GM19372 (cell line): ENCODE measurements around the gene BMF.

Source experiments
- ATAC-seq: cut with Tn5 transposase; IDR thresholded peaks from one replicate; pipeline ENCODE4 v1.9.1; 2021; ENCODE audit warnings: mild to moderate bottlenecking, low read depth, moderate library complexity; ENCODE audit not compliant: unreplicated experiment

BMF gene

DNA sequence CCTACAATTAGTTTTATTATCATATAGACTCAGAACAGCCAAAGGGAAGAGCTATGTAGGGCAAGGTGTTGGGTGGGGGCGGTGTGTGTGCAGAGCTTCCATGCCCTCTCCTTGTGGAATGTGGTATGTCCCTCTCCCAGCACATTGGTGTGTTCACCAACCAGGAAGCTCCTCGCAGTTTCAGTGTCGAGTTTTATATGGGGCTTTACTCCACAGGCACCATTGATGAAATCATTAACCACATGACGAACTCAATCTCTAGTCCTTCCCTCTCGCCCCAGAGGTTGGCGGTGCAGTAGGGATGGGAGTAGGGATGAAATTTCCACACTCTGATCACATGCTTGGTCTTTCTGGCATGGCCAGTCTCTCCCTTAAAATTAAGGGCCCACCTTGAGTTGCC lies 56.1 kb downstream of the BMF start:
- ATAC-seq: no peak

GRCh38 chr15:40051616-40052415 lies 56.9 kb downstream of the BMF start:
- ATAC-seq: no peak

- no peak for ATAC-seq
Observed at GRCh38 chr15:40050788-40051470, 57.8 kb downstream of the BMF start.

DNA sequence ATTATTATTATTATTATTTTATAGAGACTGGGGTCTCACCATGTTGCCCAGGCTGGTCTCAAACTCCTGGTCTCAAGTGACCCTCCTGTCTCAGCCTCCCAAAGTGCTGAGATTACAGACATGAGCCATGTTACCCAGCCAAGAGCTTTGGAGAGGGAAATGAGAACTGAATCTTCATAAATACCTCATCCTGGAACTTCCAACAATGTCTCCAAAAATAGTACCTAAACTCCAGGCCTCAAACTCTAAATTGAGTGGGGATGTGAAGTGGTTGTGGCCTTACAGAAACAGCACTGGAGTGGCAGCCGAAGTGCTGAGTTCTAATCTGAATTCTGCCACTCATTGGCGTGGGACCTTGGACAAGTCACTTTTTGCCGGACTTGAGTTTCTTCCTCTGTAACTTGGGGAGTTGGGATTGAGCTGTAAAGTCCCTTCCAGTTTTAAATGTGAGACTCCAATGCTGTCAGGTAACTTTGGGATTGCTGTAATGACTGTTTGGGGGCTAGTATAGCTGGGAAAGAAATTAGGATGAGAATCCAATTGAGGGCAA lies 59.7 kb downstream of the BMF start:
- no peak for ATAC-seq

- no peak for ATAC-seq
Observed at GRCh38 chr15:40048211-40048792, 60.4 kb downstream of the BMF start.

GRCh38 chr15:40047415-40048210 lies 61.1 kb downstream of the BMF start:
- ATAC-seq: no peak

GRCh38 chr15:40046721-40047414 lies 61.8 kb downstream of the BMF start:
- ATAC-seq: no peak

DNA sequence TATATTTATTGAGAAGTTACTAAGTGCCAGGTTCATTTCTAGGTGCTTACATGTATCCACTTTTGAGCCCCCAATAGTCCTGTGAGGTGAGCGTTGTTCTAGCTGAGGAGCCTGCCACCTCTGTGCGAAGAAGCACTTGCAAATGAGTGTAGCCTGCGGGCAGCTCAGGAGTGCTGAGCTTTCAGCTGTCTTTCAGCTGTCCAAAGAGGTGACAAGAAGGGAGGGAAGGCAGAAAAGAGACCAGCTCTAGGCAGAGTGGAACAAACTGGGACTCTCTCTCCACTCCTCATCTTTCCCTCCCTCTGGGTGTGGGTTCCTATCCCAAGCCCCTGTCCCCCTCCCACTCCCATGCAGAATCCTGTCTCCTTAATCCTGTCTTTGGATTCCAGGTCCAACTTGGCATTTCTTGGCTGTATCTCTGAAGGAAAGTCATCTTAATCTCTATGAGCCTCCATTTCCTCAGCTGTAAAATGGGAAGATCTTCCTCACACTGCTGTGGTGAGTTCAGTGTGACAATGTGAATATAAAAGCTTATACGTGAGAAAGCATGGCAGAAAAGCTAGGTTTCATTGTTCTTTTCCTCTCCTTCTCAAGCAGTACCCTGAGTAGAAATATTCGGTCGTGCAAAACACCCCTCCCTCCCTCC lies 63.0 kb downstream of the BMF start:
- ATAC-seq: no peak

- ATAC-seq: peak; percentile 80
Observed at GRCh38 chr15:40044717-40045571, 63.7 kb downstream of the BMF start.

GRCh38 chr15:40043927-40044716 lies 64.6 kb downstream of the BMF start:
- no peak for ATAC-seq

DNA sequence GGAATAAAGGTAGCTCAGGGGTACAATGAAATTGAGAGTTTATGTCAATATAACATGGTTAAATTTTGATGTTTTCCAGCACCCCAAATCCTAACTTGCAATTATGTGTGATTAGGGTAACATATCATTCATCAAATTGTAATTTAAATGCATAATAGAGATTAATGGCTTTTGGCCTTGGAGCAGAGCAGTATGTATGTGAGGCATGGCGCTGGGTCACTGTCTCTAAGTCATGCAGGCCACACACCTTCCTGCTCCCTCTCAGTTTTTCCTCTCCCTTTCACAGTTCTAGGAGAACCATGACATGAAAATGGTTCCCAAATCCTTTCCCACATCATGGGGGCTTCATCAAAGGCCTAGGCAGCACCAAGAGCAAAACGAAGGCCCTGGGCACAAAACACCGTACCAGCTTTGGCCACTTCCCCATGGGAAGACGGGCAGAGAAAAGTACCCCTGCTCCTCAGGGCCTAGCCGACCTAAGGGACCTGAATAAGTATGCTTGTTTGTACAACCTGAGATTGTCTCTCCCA lies 65.8 kb downstream of the BMF start:
- ATAC-seq: no peak

- ATAC-seq: no peak
Observed at GRCh38 chr15:40040770-40041169, 67.9 kb downstream of the BMF start.

DNA sequence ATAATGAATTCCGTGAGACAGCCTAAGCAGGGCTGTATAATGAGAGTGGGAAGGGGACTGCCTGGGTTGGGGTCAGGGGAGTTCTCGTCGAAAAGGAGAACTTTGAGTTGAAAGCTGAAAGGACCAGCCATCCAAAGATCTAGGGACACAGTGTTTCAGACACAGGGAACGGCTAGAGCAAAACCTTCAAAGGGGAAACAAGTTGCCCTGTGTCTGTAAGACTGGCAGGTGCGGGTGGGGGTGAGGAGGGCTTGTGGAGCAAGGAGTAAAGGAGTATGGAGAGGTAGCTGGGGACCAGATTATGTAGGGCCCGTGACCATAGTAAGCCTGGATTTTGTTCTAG lies 68.4 kb downstream of the BMF start:
- ATAC-seq: no peak

DNA sequence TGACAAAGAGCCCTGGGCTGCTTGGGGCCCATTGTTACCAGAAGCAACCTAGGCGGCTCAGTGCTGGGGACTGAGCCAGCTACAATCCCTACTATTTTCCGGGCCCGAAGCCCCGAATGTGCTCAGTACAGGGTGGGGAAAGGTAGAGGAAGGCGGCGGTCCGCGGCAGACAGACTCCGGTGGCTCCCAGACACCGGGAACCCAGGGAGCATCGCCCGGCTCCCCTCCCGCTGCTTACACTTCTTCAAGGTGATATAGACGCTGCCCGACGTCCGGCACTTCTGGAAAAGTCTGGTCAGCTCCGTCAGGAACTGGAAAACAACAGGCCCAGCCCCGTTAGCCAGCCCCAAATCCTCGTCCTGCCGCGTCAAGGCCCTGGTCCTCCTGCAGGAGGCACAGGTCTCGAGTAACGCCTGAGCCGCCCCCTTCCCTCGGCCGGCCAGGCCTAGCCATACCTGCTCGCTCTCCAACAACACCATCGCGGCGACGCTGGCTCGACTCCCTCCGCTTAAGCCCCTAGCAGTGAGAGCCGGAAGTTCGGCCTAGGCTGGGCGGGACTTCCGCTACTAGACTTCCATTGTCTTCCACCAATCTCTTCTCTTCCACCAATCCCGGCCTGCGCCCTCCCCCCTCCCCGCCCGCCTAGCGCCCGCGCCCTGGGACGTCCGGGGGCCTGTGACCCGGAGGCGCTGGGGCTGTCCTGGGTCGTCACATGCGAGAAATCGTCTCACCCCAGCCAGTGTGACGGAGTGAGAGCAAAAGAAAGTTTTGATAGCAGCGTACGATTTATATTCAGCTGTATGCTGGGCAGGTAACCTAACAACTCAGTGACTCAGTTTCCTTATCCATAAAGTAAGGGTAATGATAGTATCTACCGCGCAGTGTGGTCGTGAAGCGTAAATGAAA lies 69.8 kb downstream of the BMF start, which contains the start of gene SRP14:
Gene SRP14, minus strand, starts transcription at position 544 of the 906 bp plus-strand sequence. Its CDS starts 65 bp downstream, at position 479.
- peak; percentile 96 for ATAC-seq

DNA sequence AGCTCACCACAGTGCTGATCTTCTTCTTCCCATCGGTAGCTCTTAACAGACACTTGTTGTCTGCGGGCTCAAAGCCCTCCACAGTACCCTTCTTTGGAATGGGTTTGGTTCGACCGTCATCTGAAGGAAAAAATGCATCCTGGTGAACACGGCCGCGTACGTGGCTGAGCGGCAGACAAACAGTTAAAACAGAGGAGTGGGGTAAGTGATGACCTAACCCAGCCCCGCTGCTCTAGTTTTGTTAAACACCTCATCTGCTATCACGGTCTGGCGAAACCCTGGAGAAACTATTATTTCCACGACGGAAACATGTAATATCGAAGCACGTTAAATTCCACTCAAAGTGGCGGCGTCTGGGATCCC lies 70.4 kb downstream of the BMF start:
- no peak for ATAC-seq
